ENCODE data around the gene CHTF18. TPM values are rescaled to one million over a fixed set of nuclear protein-coding genes. Genes with fewer than 3 reads are reported as not detected.

CHTF18 gene
- total RNA-seq, 1 donor from 2014 or later, result 4.9 TPM

- Histone ChIP-seq H3K27ac (no peak overlapping the region), H3K27me3 (no peaks in the 10 kb centered on the region), H3K4me3 (no peak overlapping the region), H3K4me1 (no peaks in the 10 kb centered on the region), H3K9me3 (no peaks in the 10 kb centered on the region), H3K36me3 (no peaks in the 10 kb centered on the region)
- no peak for DNase-seq (ENCODE audit: extremely low spot score in 2 of 2)
- no peak for TF ChIP-seq POLR2AphosphoS5 (IDR thresholded peaks at IDR 0.05; ENCODE audit: insufficient read depth in 1 of 2, low read depth in 1 of 2)
- TF ChIP-seq, protein P1, sequence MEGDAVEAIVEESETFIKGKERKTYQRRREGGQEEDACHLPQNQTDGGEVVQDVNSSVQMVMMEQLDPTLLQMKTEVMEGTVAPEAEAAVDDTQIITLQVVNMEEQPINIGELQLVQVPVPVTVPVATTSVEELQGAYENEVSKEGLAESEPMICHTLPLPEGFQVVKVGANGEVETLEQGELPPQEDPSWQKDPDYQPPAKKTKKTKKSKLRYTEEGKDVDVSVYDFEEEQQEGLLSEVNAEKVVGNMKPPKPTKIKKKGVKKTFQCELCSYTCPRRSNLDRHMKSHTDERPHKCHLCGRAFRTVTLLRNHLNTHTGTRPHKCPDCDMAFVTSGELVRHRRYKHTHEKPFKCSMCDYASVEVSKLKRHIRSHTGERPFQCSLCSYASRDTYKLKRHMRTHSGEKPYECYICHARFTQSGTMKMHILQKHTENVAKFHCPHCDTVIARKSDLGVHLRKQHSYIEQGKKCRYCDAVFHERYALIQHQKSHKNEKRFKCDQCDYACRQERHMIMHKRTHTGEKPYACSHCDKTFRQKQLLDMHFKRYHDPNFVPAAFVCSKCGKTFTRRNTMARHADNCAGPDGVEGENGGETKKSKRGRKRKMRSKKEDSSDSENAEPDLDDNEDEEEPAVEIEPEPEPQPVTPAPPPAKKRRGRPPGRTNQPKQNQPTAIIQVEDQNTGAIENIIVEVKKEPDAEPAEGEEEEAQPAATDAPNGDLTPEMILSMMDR (IDR thresholded peaks at IDR 0.05), result no peak
- TF ChIP-seq POLR2A (IDR thresholded peaks at IDR 0.05), result no peak
- intact Hi-C loops (cut with DNase I), result no loop called here
These were observed 9.3 kb downstream of the CHTF18 start for GRCh38 chr16:797686-798085.

- no peaks in the 10 kb centered on the region for H3K9me3 ChIP-seq
- no peaks in the 10 kb centered on the region for H3K4me1 ChIP-seq
- DNase-seq (ENCODE audit: extremely low spot score in 2 of 2), result no peak
- H3K27ac ChIP-seq, result no peak overlapping the region
- H3K36me3 ChIP-seq, result no peaks in the 10 kb centered on the region
- TF ChIP-seq POLR2AphosphoS5 (IDR thresholded peaks at IDR 0.05; ENCODE audit: insufficient read depth in 1 of 2, low read depth in 1 of 2) (no peak), POLR2A (IDR thresholded peaks at IDR 0.05) (no peak)
- TF ChIP-seq, protein P1 (IDR thresholded peaks at IDR 0.05), result no peak
- intact Hi-C loops (cut with DNase I), result no loop called here
- H3K4me3 ChIP-seq, result no peak overlapping the region
- H3K27me3 ChIP-seq, result no peaks in the 10 kb centered on the region
These were observed 10.2 kb downstream of the CHTF18 start for GRCh38 chr16:798666-799065.

- Histone ChIP-seq H3K36me3 (no peaks in the 10 kb centered on the region), H3K4me3 (no peak overlapping the region), H3K27me3 (no peaks in the 10 kb centered on the region), H3K4me1 (no peaks in the 10 kb centered on the region), H3K9me3 (no peaks in the 10 kb centered on the region), H3K27ac (no peak overlapping the region)
- TF ChIP-seq, protein P1 (IDR thresholded peaks at IDR 0.05), result no peak
- TF ChIP-seq POLR2A (IDR thresholded peaks at IDR 0.05) (no peak), POLR2AphosphoS5 (IDR thresholded peaks at IDR 0.05; ENCODE audit: insufficient read depth in 1 of 2, low read depth in 1 of 2) (no peak)
- intact Hi-C loops (cut with DNase I), result no loop called here
- DNase-seq (ENCODE audit: extremely low spot score in 2 of 2), result no peak
These were observed 10.9 kb downstream of the CHTF18 start for GRCh38 chr16:799111-799947.

- Histone ChIP-seq H3K4me1 (no peaks in the 10 kb centered on the region), H3K27me3 (no peaks in the 10 kb centered on the region), H3K9me3 (no peaks in the 10 kb centered on the region), H3K27ac (no peak within 1 kb of the TSS), H3K36me3 (no peaks in the 10 kb centered on the region), H3K4me3 (no peak within 1 kb of the TSS)
- intact Hi-C loops (cut with DNase I), result no loop called here
- TF ChIP-seq, protein P1 (IDR thresholded peaks at IDR 0.05), result no peak
- TF ChIP-seq POLR2A (IDR thresholded peaks at IDR 0.05), result no peak
- TF ChIP-seq POLR2AphosphoS5 (IDR thresholded peaks at IDR 0.05; ENCODE audit: insufficient read depth in 1 of 2, low read depth in 1 of 2), result no peak
- DNase-seq (ENCODE audit: extremely low spot score in 2 of 2), result no peak
These were observed 11.8 kb downstream of the CHTF18 start, which contains the start of gene GNG13 for GRCh38 chr16:799948-800833. GNG13 (minus strand) TSS chr16:800734; CDS start chr16:799077, 1,657 bp downstream.

All from vagina (tissue), 2 donors.